GM18499 (cell line): ENCODE measurements around the gene PLPPR1.

ENCODE experiments used
- ATAC-seq: cut with Tn5 transposase; IDR thresholded peaks from one replicate; pipeline ENCODE4 v1.9.1; 2021; ENCODE audit warnings: moderate number of reproducible peaks; ENCODE audit not compliant: insufficient read depth, unreplicated experiment

PLPPR1 gene

DNA sequence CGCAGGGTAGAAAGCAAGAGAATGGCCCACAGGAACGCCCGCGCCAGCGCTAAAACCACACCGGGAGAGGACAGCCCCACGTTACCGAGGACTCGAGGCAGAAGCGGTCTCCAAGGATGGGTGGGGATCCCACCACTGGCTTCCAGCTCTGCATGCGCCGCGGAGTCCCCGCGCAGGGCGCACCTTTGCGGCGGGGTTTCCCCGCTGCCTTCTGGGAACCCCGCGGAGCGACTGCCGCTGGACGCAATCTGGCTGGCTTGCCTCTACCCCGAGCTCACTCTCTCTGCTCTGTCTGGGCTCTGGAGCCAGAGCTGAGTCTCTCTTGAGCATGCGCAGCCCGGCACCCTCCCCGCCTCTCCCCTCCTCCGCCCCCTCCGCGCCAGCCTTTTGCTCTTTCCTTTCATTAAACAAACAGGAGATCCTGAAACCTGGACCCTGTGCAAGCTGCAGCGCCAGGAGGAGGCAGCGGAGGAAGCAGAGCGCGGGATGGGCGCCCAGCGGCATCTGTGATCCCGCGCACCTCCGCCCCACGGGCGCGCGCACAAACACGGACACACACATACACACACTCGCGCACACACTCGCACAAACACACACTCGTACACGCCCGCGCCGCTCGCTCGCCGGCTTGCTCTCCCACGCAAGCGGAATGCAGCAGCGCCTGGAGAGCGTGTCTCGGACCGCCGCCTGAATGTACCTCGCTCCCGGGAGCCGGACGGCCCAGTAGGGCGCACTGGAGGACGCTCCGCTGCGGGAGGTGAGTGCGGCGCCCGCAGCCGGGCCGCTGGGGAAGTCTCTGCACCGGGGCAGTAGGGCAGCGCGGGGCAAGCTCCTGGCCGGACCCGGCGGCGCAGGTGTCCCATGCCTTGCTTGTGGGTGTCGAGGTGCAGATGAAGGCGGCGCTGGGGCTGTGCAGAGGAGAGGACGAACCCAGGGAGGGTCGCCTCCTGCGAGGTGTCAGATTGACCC lies at the start of gene PLPPR1:
Gene PLPPR1, plus strand, starts transcription at position 382 of the 969 bp plus-strand sequence.
- no peak for ATAC-seq

- no peak for ATAC-seq
Observed at GRCh38 chr9:100989731-100990130, 38.8 kb upstream of the PLPPR1 start.

DNA sequence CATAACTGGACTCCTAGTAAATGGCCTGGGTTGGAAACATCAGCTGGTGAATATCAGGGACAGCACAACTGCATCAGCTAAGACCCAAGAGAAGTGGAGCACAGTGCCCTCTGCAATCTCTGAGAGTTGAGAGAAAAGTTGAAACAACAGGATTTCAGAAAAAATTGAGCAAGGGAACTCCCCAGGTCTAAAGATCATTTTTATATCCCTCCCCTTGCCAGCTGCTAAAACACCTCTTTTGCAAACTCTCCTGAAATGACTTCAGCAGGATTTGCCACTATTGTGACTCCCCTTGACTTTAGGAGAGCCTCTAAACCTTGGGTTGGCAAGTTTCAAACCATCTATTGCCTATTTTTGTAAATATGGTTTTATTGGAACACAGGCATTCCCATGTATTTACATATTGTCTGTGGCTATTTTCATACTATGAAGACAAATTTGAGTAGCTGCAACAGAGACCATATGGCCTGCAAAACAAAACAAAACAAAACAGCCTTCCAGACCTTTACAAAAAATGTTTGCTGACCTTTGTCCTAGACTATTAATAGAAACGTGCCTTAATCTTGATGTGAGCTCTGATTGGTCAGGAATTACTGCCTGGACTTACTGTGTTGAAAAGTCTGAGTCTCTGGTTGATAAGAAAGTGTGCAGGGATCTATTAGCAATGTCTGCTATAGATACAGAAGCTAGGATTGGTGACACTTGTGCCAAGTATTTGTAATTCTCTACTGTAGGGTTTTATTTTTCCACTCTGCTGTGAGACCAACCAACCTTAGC lies 37.7 kb upstream of the PLPPR1 start:
- ATAC-seq = no peak

- ATAC-seq = no peak
Observed at GRCh38 chr9:100992632-100993031, 35.9 kb upstream of the PLPPR1 start.

GRCh38 chr9:100999906-101000544 lies 28.5 kb upstream of the PLPPR1 start:
- no peak for ATAC-seq

GRCh38 chr9:101005246-101005645 lies 23.3 kb upstream of the PLPPR1 start:
- no peak for ATAC-seq

GRCh38 chr9:101014566-101014965 lies 14.0 kb upstream of the PLPPR1 start:
- no peak for ATAC-seq

GRCh38 chr9:101018467-101018866 lies 10.1 kb upstream of the PLPPR1 start:
- ATAC-seq = no peak

DNA sequence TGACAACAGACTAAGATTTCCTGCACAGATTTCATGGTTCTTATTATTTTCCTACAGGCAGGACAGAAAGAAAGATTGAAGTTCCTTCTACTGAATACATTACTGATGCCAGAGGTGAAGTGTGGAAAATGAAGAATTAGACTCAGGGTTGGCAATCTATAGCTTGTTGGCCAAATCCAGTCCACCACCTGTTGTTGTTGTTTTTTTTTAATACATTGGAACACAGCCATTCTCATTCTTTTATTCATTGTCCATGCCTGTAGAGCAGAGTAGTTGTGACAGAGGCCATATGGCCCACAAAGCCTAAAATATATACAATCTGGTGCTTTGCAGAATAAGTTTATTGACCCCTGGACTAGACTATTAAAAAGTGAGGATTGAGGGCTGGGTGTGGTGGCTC lies 5.8 kb upstream of the PLPPR1 start:
- no peak for ATAC-seq

GRCh38 chr9:101025940-101026339 lies 2.6 kb upstream of the PLPPR1 start:
- no peak for ATAC-seq

DNA sequence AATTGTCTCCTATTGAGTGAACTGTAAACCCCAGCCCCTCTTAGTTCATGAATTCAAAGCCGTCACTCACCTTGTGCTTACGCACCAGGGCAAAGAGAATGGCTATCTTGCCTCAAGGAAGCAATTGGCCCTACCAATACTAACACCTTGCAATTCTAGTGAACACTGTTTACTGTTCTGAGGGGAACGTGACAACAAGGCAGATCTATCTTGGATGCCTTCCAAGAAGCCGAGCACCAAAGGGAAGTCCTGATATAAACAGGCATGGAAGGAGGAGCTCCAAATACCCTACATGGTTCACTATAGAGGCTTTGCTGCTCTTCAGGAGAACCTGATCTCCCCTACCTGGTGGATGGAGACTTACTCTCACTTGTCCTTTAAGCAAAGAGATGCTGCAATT lies 1.7 kb upstream of the PLPPR1 start:
- no peak for ATAC-seq

GRCh38 chr9:101027236-101027635 lies 1.3 kb upstream of the PLPPR1 start:
- no peak for ATAC-seq

- ATAC-seq = no peak
Observed at GRCh38 chr9:101027733-101028345, 688 bp upstream of the PLPPR1 start.

GRCh38 chr9:101029315-101030085 lies 973 bp downstream of the PLPPR1 start:
- ATAC-seq = no peak

GRCh38 chr9:101030086-101030391 lies 1.5 kb downstream of the PLPPR1 start:
- ATAC-seq = no peak

- no peak for ATAC-seq
Observed at GRCh38 chr9:101032426-101032825, 3.9 kb downstream of the PLPPR1 start.

- ATAC-seq = no peak
Observed at GRCh38 chr9:101034222-101034621, 5.7 kb downstream of the PLPPR1 start.

GRCh38 chr9:101035098-101035497 lies 6.6 kb downstream of the PLPPR1 start:
- no peak for ATAC-seq

GRCh38 chr9:101037430-101037829 lies 8.9 kb downstream of the PLPPR1 start:
- ATAC-seq = no peak

GRCh38 chr9:101038488-101038887 lies 10.0 kb downstream of the PLPPR1 start:
- ATAC-seq = no peak
